OCI-LY3 (cell line): ENCODE measurements around the gene BIRC6.

Experiments
- EZH2phosphoT487 ChIP-seq: fragments of 200-600 bp; shearing (Covaris generic); IDR thresholded peaks from 2 replicates; pipeline ENCODE4 v1.6.1; 2018; ENCODE audit warnings: antibody characterized with exemption, mixed run types, low read depth
- TF ChIP-seq, protein P1 (sequence below): fragments of 200-600, 300-600 bp; sonication (generic); IDR thresholded peaks from 2 replicates; pipeline ENCODE4 v1.5.1; 2014; ENCODE audit warnings: antibody characterized with exemption, low read length, low read depth

- TF ChIP-seq, protein P1, sequence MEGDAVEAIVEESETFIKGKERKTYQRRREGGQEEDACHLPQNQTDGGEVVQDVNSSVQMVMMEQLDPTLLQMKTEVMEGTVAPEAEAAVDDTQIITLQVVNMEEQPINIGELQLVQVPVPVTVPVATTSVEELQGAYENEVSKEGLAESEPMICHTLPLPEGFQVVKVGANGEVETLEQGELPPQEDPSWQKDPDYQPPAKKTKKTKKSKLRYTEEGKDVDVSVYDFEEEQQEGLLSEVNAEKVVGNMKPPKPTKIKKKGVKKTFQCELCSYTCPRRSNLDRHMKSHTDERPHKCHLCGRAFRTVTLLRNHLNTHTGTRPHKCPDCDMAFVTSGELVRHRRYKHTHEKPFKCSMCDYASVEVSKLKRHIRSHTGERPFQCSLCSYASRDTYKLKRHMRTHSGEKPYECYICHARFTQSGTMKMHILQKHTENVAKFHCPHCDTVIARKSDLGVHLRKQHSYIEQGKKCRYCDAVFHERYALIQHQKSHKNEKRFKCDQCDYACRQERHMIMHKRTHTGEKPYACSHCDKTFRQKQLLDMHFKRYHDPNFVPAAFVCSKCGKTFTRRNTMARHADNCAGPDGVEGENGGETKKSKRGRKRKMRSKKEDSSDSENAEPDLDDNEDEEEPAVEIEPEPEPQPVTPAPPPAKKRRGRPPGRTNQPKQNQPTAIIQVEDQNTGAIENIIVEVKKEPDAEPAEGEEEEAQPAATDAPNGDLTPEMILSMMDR, result no peak
- no peak for TF ChIP-seq EZH2phosphoT487
These were observed 107.6 kb downstream of the BIRC6 start for GRCh38 chr2:32464431-32464830.
